RWPE1 (cell line): ENCODE data around the gene OSBP2.

Experiments used
- CTCF ChIA-PET: fragments of 350-600 bp; sonication (Branson Sonifier 250); formaldehyde crosslinking; extraction: SDS; loops from one replicate; lab custom pipeline; 2021; lab: Yijun Ruan, JAX
- POLR2A ChIA-PET: fragments of 400-600 bp; formaldehyde crosslinking; extraction: SDS; loops from one replicate; lab custom pipeline; 2020; ENCODE audit warnings: antibody characterized with exemption; ENCODE audit not compliant: low non-redundant PET; lab: Yijun Ruan, JAX
- DNase-seq: peaks from one replicate; pipeline ENCODE4 v3.0.0; 2012; ENCODE audit warnings: low spot score
- H3K27ac ChIP-seq: fragments of 450-650 bp; 2 replicates; pipeline ENCODE4 v1.5.1; 2017
- CTCF ChIP-seq: fragments of 450-650 bp; conservative IDR thresholded peaks from 2 replicates; pipeline ENCODE4 v1.5.1; 2017; ENCODE audit warnings: low read depth, mild to moderate bottlenecking

Gene OSBP2

GRCh38 chr22:30694640-30695350 lies at the start of gene OSBP2:
TSS of gene OSBP2 (plus strand) at chr22:30694874. CDS start at chr22:30694910, 36 bp downstream.
- peak; percentile 13 for DNase-seq
- TF ChIP-seq CTCF: no peak
- CTCF ChIA-PET: interaction anchor here (0.6 to 0.8 kb wide), 2 partner anchors 50 to 121 kb away, joined by 3 to 5 read pairs; no protein-coding TSS in a partner anchor
- peak within 1 kb of the TSS; percentile 43; the same call in 1 of the 2 replicates for H3K27ac ChIP-seq
- POLR2A ChIA-PET: no interaction called here

GRCh38 chr22:30646518-30647160 lies 48.0 kb upstream of the OSBP2 start:
- H3K27ac ChIP-seq: no peak overlapping the region; the same call in 1 of the 2 replicates
- no peak for DNase-seq
- no peak for TF ChIP-seq CTCF
- ChIA-PET CTCF (no interaction called here), POLR2A (no interaction called here)

GRCh38 chr22:30647536-30647935 lies 47.1 kb upstream of the OSBP2 start:
- POLR2A ChIA-PET: no interaction called here
- CTCF ChIA-PET: no interaction called here
- H3K27ac ChIP-seq: peak overlapping the region; percentile 68; the same call in 1 of the 2 replicates
- DNase-seq: no peak
- TF ChIP-seq CTCF: no peak

GRCh38 chr22:30648825-30649224 lies 45.8 kb upstream of the OSBP2 start:
- no peak for TF ChIP-seq CTCF
- H3K27ac ChIP-seq: peak overlapping the region; percentile 68
- CTCF ChIA-PET: interaction anchor here (1.1 kb wide), 1 partner anchor 14 kb away, joined by 4 read pairs; no protein-coding TSS in a partner anchor
- no peak for DNase-seq
- POLR2A ChIA-PET: no interaction called here

GRCh38 chr22:30649430-30650007 lies 45.2 kb upstream of the OSBP2 start:
- DNase-seq: peak; percentile 76
- TF ChIP-seq CTCF: no peak
- POLR2A ChIA-PET: no interaction called here
- CTCF ChIA-PET: interaction anchor here (0.6 to 1.1 kb wide), 3 partner anchors 14 to 424 kb away, joined by 3 to 4 read pairs (median 4); partner anchors contain the start of gene SLC35E4
- H3K27ac ChIP-seq: peak overlapping the region; percentile 68

- DNase-seq: no peak
- H3K27ac ChIP-seq: peak overlapping the region; percentile 68
- CTCF ChIA-PET: interaction anchor here (0.5 to 0.8 kb wide), 3 partner anchors 105 to 318 kb away, joined by 3 to 4 read pairs (median 3); partner anchors contain the start of gene MORC2
- TF ChIP-seq CTCF: no peak
- POLR2A ChIA-PET: no interaction called here
Observed at GRCh38 chr22:30650508-30651116, 44.1 kb upstream of the OSBP2 start.
